Measurements from ENCODE around the gene NR3C2. TPM values are rescaled to one million over a fixed set of nuclear protein-coding genes. Genes with fewer than 3 reads are reported as not detected.

The NR3C2 gene
- total and polyA plus RNA-seq, 8 donors: 2.0 to 36.4 (median 16.9) TPM

GRCh38 chr4:148227147-148227546 lies 215.1 kb downstream of the NR3C2 start:
- H3K4me1 ChIP-seq: peaks cover 4 to 40% (median 28%) of the 10 kb centered on the region in 4 donors

DNA sequence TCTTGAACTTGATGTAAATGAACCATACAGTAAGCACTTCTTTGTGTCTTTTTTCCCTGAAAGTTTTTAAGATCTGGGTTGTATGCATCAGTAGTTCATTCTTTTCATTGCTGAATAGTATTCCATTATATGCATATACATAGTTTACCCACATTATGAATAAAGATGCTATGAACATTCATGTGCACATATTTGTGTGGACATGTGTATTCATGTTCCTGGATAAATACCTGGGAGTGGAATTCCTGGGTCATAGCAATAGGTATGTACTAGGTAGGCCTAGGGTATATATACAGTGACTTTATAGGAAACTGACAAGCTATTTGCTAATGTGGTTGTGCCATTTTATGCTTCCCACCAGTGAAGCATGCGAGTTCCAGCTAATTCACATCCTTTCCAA lies 215.9 kb downstream of the NR3C2 start:
- TF ChIP-seq EP300 (IDR thresholded peaks at IDR 0.05) (no peak), POLR2AphosphoS5 (IDR thresholded peaks at IDR 0.05) (no peak)

More at GRCh38 chr4:148227147-148227546, 215.1 kb downstream of the NR3C2 start:
- peaks cover 0 to 1% (median 0%) of the 10 kb centered on the region in 4 donors for H3K9me3 ChIP-seq
- DNase-seq: no peak
- no peak overlapping the region for H3K4me3 ChIP-seq
- 29 to 64% (median 61%) methylated on average over 5 of the region's 5 CpGs for WGBS, 5 donors
- no peak overlapping the region for H3K27ac ChIP-seq
- TF ChIP-seq CTCF (IDR thresholded peaks at IDR 0.05) (no peak), POLR2A (IDR thresholded peaks at IDR 0.05) (no peak), EP300 (IDR thresholded peaks at IDR 0.05) (no peak), POLR2AphosphoS5 (IDR thresholded peaks at IDR 0.05) (no peak)
- intact Hi-C loops (cut with DNase I; ENCODE audit: low total_unique reads): no loop called here
- H3K36me3 ChIP-seq: no peaks in the 10 kb centered on the region
- H3K27me3 ChIP-seq: no peaks in the 10 kb centered on the region

GRCh38 chr4:148225639-148226038 lies 216.6 kb downstream of the NR3C2 start:
- WGBS, 5 donors: 25 to 56% (median 43%) methylated on average over 1 of the region's 1 CpG
- no peaks in the 10 kb centered on the region for H3K27me3 ChIP-seq
- no peak overlapping the region for H3K4me3 ChIP-seq
- H3K9me3 ChIP-seq: no peaks in the 10 kb centered on the region
- peaks cover 4 to 40% (median 28%) of the 10 kb centered on the region in 4 donors for H3K4me1 ChIP-seq
- TF ChIP-seq POLR2AphosphoS5 (IDR thresholded peaks at IDR 0.05): no peak
- TF ChIP-seq CTCF (IDR thresholded peaks at IDR 0.05): no peak
- no peak for TF ChIP-seq POLR2A (IDR thresholded peaks at IDR 0.05)
- no peak for TF ChIP-seq EP300 (IDR thresholded peaks at IDR 0.05)
- no peaks in the 10 kb centered on the region for H3K36me3 ChIP-seq
- DNase-seq: no peak
- H3K27ac ChIP-seq: no peak overlapping the region
- intact Hi-C loops (cut with DNase I; ENCODE audit: low total_unique reads): no loop called here

More for the DNA sequence above, 215.9 kb downstream of the NR3C2 start:
- Histone ChIP-seq H3K36me3 (no peaks in the 10 kb centered on the region), H3K4me3 (no peak overlapping the region), H3K27me3 (no peaks in the 10 kb centered on the region), H3K9me3 (no peaks in the 10 kb centered on the region), H3K27ac (peak overlapping the region in 2 of 5 donors; percentile 2 to 22), H3K4me1 (peaks cover 4 to 40% (median 28%) of the 10 kb centered on the region in 4 donors)
- intact Hi-C loops (cut with DNase I; ENCODE audit: low total_unique reads): no loop called here
- 88 to 100% (median 96%) methylated on average over 1 of the region's 1 CpG for WGBS, 5 donors
- DNase-seq: no peak

- Histone ChIP-seq H3K4me3 (no peak overlapping the region), H3K9me3 (no peaks in the 10 kb centered on the region), H3K36me3 (no peaks in the 10 kb centered on the region), H3K4me1 (peaks cover 4 to 32% (median 23%) of the 10 kb centered on the region in 4 donors), H3K27ac (peak overlapping the region in 2 of 5 donors; percentile 40 to 49), H3K27me3 (no peaks in the 10 kb centered on the region)
- no peak for DNase-seq
- 28 to 44% (median 34%) methylated on average over 3 of the region's 3 CpGs for WGBS, 5 donors
- no peak for TF ChIP-seq EP300 (IDR thresholded peaks at IDR 0.05)
- no peak for TF ChIP-seq POLR2AphosphoS5 (IDR thresholded peaks at IDR 0.05)
- TF ChIP-seq CTCF (IDR thresholded peaks at IDR 0.05): no peak
- no peak for TF ChIP-seq POLR2A (IDR thresholded peaks at IDR 0.05)
- intact Hi-C loops (cut with DNase I; ENCODE audit: low total_unique reads): no loop called here
Measured at GRCh38 chr4:148224476-148224875, 217.7 kb downstream of the NR3C2 start.

- DNase-seq: peak; percentile 16 to 40
- H3K4me3 ChIP-seq: no peak overlapping the region
- H3K9me3 ChIP-seq: no peaks in the 10 kb centered on the region
- peak overlapping the region in 1 of 5 donors; percentile 70 for H3K27ac ChIP-seq
- peaks cover 4 to 27% (median 21%) of the 10 kb centered on the region in 4 donors for H3K4me1 ChIP-seq
- H3K36me3 ChIP-seq: no peaks in the 10 kb centered on the region
- intact Hi-C loops (cut with DNase I; ENCODE audit: low total_unique reads): no loop called here
- WGBS, 5 donors: 39 to 63% (median 48%) methylated on average over 8 of the region's 8 CpGs
- no peaks in the 10 kb centered on the region for H3K27me3 ChIP-seq
- TF ChIP-seq EP300 (IDR thresholded peaks at IDR 0.05) (no peak), POLR2AphosphoS5 (IDR thresholded peaks at IDR 0.05) (no peak), POLR2A (IDR thresholded peaks at IDR 0.05) (no peak), CTCF (IDR thresholded peaks at IDR 0.05) (no peak)
Measured at GRCh38 chr4:148222991-148223660, 219.1 kb downstream of the NR3C2 start.

Data from stomach (tissue), 9 donors.